ENCODE data around the gene RUNDC1. TPM values are rescaled to one million over a fixed set of nuclear protein-coding genes. Genes with fewer than 3 reads are reported as not detected.

The RUNDC1 gene
- total RNA-seq, 1 experiment from 2014 or later = 13.4 TPM

DNA sequence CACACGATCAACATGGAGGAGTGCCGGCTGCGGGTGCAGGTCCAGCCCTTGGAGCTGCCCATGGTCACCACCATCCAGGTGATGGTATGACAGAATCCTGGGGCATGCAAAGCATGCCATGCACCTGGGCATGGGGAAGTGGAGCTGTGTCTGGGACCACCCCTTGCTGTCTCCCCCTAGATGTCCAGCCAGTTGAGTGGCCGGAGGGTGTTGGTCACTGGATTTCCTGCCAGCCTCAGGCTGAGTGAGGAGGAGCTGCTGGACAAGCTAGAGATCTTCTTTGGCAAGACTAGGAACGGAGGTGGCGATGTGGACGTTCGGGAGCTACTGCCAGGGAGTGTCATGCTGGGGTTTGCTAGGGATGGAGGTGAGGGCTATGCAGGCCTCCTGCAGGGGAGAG, 32.9 kb downstream of the RUNDC1 start:
- no peak overlapping the region for H3K4me3 Mint-ChIP-seq (ENCODE audit: unreplicated experiment)
- peaks cover 36% of the 10 kb centered on the region for H3K36me3 Mint-ChIP-seq (ENCODE audit: insufficient read depth, unreplicated experiment)
- ChIA-PET POLR2A (interaction anchor here (0.5 to 4.1 kb wide), 4 partner anchors 9 to 185 kb away, joined by 3 to 25 read pairs (median 4); partner anchors contain the start of genes RPL27 and VAT1), CTCF (interaction anchor here (0.6 kb wide), 1 partner anchor 61 kb away, joined by 3 read pairs; no protein-coding TSS in a partner anchor)
- no peaks in the 10 kb centered on the region for H3K27me3 Mint-ChIP-seq (ENCODE audit: insufficient read depth, unreplicated experiment)
- TF ChIP-seq, protein P1, sequence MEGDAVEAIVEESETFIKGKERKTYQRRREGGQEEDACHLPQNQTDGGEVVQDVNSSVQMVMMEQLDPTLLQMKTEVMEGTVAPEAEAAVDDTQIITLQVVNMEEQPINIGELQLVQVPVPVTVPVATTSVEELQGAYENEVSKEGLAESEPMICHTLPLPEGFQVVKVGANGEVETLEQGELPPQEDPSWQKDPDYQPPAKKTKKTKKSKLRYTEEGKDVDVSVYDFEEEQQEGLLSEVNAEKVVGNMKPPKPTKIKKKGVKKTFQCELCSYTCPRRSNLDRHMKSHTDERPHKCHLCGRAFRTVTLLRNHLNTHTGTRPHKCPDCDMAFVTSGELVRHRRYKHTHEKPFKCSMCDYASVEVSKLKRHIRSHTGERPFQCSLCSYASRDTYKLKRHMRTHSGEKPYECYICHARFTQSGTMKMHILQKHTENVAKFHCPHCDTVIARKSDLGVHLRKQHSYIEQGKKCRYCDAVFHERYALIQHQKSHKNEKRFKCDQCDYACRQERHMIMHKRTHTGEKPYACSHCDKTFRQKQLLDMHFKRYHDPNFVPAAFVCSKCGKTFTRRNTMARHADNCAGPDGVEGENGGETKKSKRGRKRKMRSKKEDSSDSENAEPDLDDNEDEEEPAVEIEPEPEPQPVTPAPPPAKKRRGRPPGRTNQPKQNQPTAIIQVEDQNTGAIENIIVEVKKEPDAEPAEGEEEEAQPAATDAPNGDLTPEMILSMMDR (IDR thresholded peaks at IDR 0.05; ENCODE audit: unreplicated experiment) = no peak
- intact Hi-C loops (cut with micrococcal nuclease) = no loop called here
- H3K27ac Mint-ChIP-seq (ENCODE audit: low read depth, unreplicated experiment) = no peak overlapping the region
- DNase-seq (ENCODE audit: unreplicated experiment) = no peak
- BruUV-seq (replicated peaks) = no TSS peak
- peaks cover 12% of the 10 kb centered on the region for H3K4me1 Mint-ChIP-seq (ENCODE audit: insufficient read depth, unreplicated experiment)
- no peaks in the 10 kb centered on the region for H3K9me3 Mint-ChIP-seq (ENCODE audit: unreplicated experiment)

- BruUV-seq (replicated peaks) = no TSS peak
- CTCF ChIA-PET = no interaction called here
- H3K27ac Mint-ChIP-seq (ENCODE audit: low read depth, unreplicated experiment) = no peak overlapping the region
These were observed 33.8 kb downstream of the RUNDC1 start for GRCh38 chr17:43014020-43014648.

GRCh38 chr17:43014649-43015542, 34.5 kb downstream of the RUNDC1 start:
- no peak overlapping the region for H3K4me3 Mint-ChIP-seq (ENCODE audit: unreplicated experiment)
- intact Hi-C loops (cut with micrococcal nuclease) = no loop called here
- ChIA-PET POLR2A (interaction anchor here (0.6 to 0.9 kb wide), 2 partner anchors 107 to 168 kb away, joined by 3 read pairs; no protein-coding TSS in a partner anchor), CTCF (no interaction called here)
- no peaks in the 10 kb centered on the region for H3K27me3 Mint-ChIP-seq (ENCODE audit: insufficient read depth, unreplicated experiment)
- H3K36me3 Mint-ChIP-seq (ENCODE audit: insufficient read depth, unreplicated experiment) = peaks cover 42% of the 10 kb centered on the region
- peak overlapping the region; percentile 66 for H3K27ac Mint-ChIP-seq (ENCODE audit: low read depth, unreplicated experiment)
- no peaks in the 10 kb centered on the region for H3K9me3 Mint-ChIP-seq (ENCODE audit: unreplicated experiment)
- H3K4me1 Mint-ChIP-seq (ENCODE audit: insufficient read depth, unreplicated experiment) = peaks cover 20% of the 10 kb centered on the region
- DNase-seq (ENCODE audit: unreplicated experiment) = no peak
- TSS peak; percentile 52 for BruUV-seq (replicated peaks)
- TF ChIP-seq, protein P1 (IDR thresholded peaks at IDR 0.05; ENCODE audit: unreplicated experiment) = no peak

More at GRCh38 chr17:43014020-43014648, 33.8 kb downstream of the RUNDC1 start:
- no peak for DNase-seq (ENCODE audit: unreplicated experiment)
- intact Hi-C loops (cut with micrococcal nuclease) = no loop called here
- TF ChIP-seq, protein P1 (IDR thresholded peaks at IDR 0.05; ENCODE audit: unreplicated experiment) = no peak
- Mint-ChIP-seq H3K9me3 (ENCODE audit: unreplicated experiment) (no peaks in the 10 kb centered on the region), H3K36me3 (ENCODE audit: insufficient read depth, unreplicated experiment) (peaks cover 36% of the 10 kb centered on the region), H3K4me1 (ENCODE audit: insufficient read depth, unreplicated experiment) (peaks cover 13% of the 10 kb centered on the region), H3K4me3 (ENCODE audit: unreplicated experiment) (no peak overlapping the region), H3K27me3 (ENCODE audit: insufficient read depth, unreplicated experiment) (no peaks in the 10 kb centered on the region)
- POLR2A ChIA-PET = interaction anchor here (1.2 kb wide), 1 partner anchor 12 kb away, joined by 4 read pairs; no protein-coding TSS in a partner anchor

- Mint-ChIP-seq H3K27ac (ENCODE audit: low read depth, unreplicated experiment) (no peak overlapping the region), H3K9me3 (ENCODE audit: unreplicated experiment) (no peaks in the 10 kb centered on the region), H3K4me3 (ENCODE audit: unreplicated experiment) (no peak overlapping the region), H3K4me1 (ENCODE audit: insufficient read depth, unreplicated experiment) (peaks cover 16% of the 10 kb centered on the region), H3K27me3 (ENCODE audit: insufficient read depth, unreplicated experiment) (no peaks in the 10 kb centered on the region), H3K36me3 (ENCODE audit: insufficient read depth, unreplicated experiment) (peaks cover 44% of the 10 kb centered on the region)
- ChIA-PET CTCF (no interaction called here), POLR2A (interaction anchor here (0.6 kb wide), 1 partner anchor 167 kb away, joined by 3 read pairs; no protein-coding TSS in a partner anchor)
- DNase-seq (ENCODE audit: unreplicated experiment) = no peak
- BruUV-seq (replicated peaks) = no TSS peak
- TF ChIP-seq, protein P1 (IDR thresholded peaks at IDR 0.05; ENCODE audit: unreplicated experiment) = no peak
- intact Hi-C loops (cut with micrococcal nuclease) = no loop called here
These were observed 35.2 kb downstream of the RUNDC1 start for GRCh38 chr17:43015579-43015978.
